OCI-M2 (cell line): ENCODE data around the gene ANGPTL5.
"Not testable (repeated sequence)": the region's sequence is repeated elsewhere in the genome, so short reads cannot be mapped to it uniquely, and the experiment has no call there.

Source experiments
- DNase-seq: peaks from one replicate; lab custom pipeline; 2025; ENCODE audit not compliant: unreplicated experiment; lab: John Stamatoyannopoulos, UW

ANGPTL5 gene

GRCh38 chr11:101894505-101894904 is 21.8 kb downstream of the ANGPTL5 start:
- DNase-seq = no peak

- DNase-seq = no peak
These were observed 26.6 kb downstream of the ANGPTL5 start for GRCh38 chr11:101889767-101890166.

GRCh38 chr11:101885631-101886030 is 30.7 kb downstream of the ANGPTL5 start:
- no peak for DNase-seq

- DNase-seq = no peak
These were observed 34.7 kb downstream of the ANGPTL5 start for GRCh38 chr11:101881586-101881985.

GRCh38 chr11:101880222-101880621 is 36.1 kb downstream of the ANGPTL5 start:
- DNase-seq = no peak

- DNase-seq = no peak
These were observed 44.0 kb downstream of the ANGPTL5 start for GRCh38 chr11:101872171-101872882.

GRCh38 chr11:101870510-101870909 is 45.8 kb downstream of the ANGPTL5 start:
- DNase-seq = no peak

- no peak for DNase-seq
These were observed 48.4 kb downstream of the ANGPTL5 start for GRCh38 chr11:101867951-101868350.

GRCh38 chr11:101866619-101867491 is 49.5 kb downstream of the ANGPTL5 start:
- no peak for DNase-seq

GRCh38 chr11:101864098-101864497 is 52.2 kb downstream of the ANGPTL5 start:
- DNase-seq = no peak

- no peak for DNase-seq
These were observed 53.0 kb downstream of the ANGPTL5 start for GRCh38 chr11:101863361-101863760.

GRCh38 chr11:101862391-101863233 is 53.7 kb downstream of the ANGPTL5 start:
- DNase-seq = no peak

- DNase-seq = no peak
These were observed 55.5 kb downstream of the ANGPTL5 start for GRCh38 chr11:101860696-101861427.

- DNase-seq = not testable (repeated sequence)
These were observed 64.1 kb downstream of the ANGPTL5 start for GRCh38 chr11:101852260-101852659.

- no peak for DNase-seq
These were observed 68.1 kb downstream of the ANGPTL5 start for GRCh38 chr11:101848262-101848661.

- DNase-seq = no peak
These were observed 71.7 kb downstream of the ANGPTL5 start for GRCh38 chr11:101844608-101845007.

GRCh38 chr11:101840704-101841103 is 75.6 kb downstream of the ANGPTL5 start:
- DNase-seq = no peak
